ENCODE results near the gene C21orf91.
"Not testable (repeated sequence)": the region's sequence is repeated elsewhere in the genome, so short reads cannot be mapped to it uniquely, and the experiment has no call there.

The C21orf91 gene

GRCh38 chr21:17780539-17780938, 38.6 kb downstream of the C21orf91 start:
- no peak for TF ChIP-seq CTCF (IDR thresholded peaks at IDR 0.05; ENCODE audit: insufficient read depth, missing control alignments)
- FAIRE-seq, result no peak
- no peak for DNase-seq (ENCODE audit: insufficient read length, low spot score)

GRCh38 chr21:17779980-17780379, 39.2 kb downstream of the C21orf91 start:
- no peak for DNase-seq (ENCODE audit: insufficient read length, low spot score)
- FAIRE-seq, result no peak
- no peak for TF ChIP-seq CTCF (IDR thresholded peaks at IDR 0.05; ENCODE audit: insufficient read depth, missing control alignments)

GRCh38 chr21:17779496-17779895, 39.7 kb downstream of the C21orf91 start:
- no peak for TF ChIP-seq CTCF (IDR thresholded peaks at IDR 0.05; ENCODE audit: insufficient read depth, missing control alignments)
- DNase-seq (ENCODE audit: insufficient read length, low spot score), result no peak
- no peak for FAIRE-seq

GRCh38 chr21:17777072-17777765, 41.9 kb downstream of the C21orf91 start:
- FAIRE-seq, result no peak
- DNase-seq (ENCODE audit: insufficient read length, low spot score), result no peak
- TF ChIP-seq CTCF (IDR thresholded peaks at IDR 0.05; ENCODE audit: insufficient read depth, missing control alignments), result no peak

- TF ChIP-seq CTCF (IDR thresholded peaks at IDR 0.05; ENCODE audit: insufficient read depth, missing control alignments), result no peak
- FAIRE-seq (no peak), DNase-seq (ENCODE audit: insufficient read length, low spot score) (no peak)
These were observed 43.6 kb downstream of the C21orf91 start for GRCh38 chr21:17775431-17776126.

- not testable (repeated sequence) for DNase-seq (ENCODE audit: insufficient read length, low spot score); FAIRE-seq
These were observed 44.1 kb downstream of the C21orf91 start for GRCh38 chr21:17775021-17775420.

- no peak for TF ChIP-seq CTCF (IDR thresholded peaks at IDR 0.05; ENCODE audit: insufficient read depth, missing control alignments)
- no peak for FAIRE-seq
These were observed 49.7 kb downstream of the C21orf91 start for GRCh38 chr21:17769447-17769845.

More at GRCh38 chr21:17769447-17769845, 49.7 kb downstream of the C21orf91 start:
- no peak for DNase-seq (ENCODE audit: insufficient read length, low spot score)

Data from D721Med (cell line).